Measurements from ENCODE around the gene ADGRG3. TPM values are rescaled to one million over a fixed set of nuclear protein-coding genes. Genes with fewer than 3 reads are reported as not detected.

Gene ADGRG3
- total RNA-seq, 1 donor from 2014 or later: not detected

DNA sequence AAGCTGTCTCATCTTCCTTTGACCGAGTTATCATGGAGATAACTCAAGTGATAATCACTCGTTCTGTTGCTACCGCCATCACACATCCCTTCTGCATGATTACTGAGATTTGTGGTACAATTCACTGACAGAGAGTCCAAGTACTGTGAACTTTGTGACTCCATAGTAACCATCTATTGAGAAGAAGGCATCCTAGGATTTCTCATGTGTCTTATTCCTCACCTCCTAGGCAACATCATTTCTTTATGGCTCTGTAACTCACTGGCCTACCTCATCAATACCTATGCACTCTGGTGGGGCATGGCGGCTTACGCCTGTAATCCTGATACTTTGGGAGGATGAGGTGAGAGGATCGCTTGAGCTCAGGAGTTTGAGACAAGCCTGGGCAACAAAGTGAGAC lies 45.9 kb downstream of the ADGRG3 start:
- no peaks in the 10 kb centered on the region for H3K36me3 Mint-ChIP-seq (ENCODE audit: low read depth)

GRCh38 chr16:57720142-57720575 lies 52.1 kb downstream of the ADGRG3 start:
- Mint-ChIP-seq H3K4me3 (no peak overlapping the region), H3K36me3 (ENCODE audit: low read depth) (no peaks in the 10 kb centered on the region), H3K27me3 (ENCODE audit: low read depth) (no peaks in the 10 kb centered on the region), H3K4me1 (no peaks in the 10 kb centered on the region), H3K27ac (ENCODE audit: unreplicated experiment) (no peak overlapping the region), H3K9me3 (no peaks in the 10 kb centered on the region)
- DNase-seq (ENCODE audit: low read depth, low spot score): peak; percentile 69
- peak; percentile 69 for TF ChIP-seq CTCF (conservative IDR thresholded peaks at IDR 0.05)

More for the DNA sequence above, 45.9 kb downstream of the ADGRG3 start:
- no peaks in the 10 kb centered on the region for H3K9me3 Mint-ChIP-seq
- H3K27ac Mint-ChIP-seq (ENCODE audit: unreplicated experiment): no peak overlapping the region
- H3K27me3 Mint-ChIP-seq (ENCODE audit: low read depth): no peaks in the 10 kb centered on the region
- no peaks in the 10 kb centered on the region for H3K4me1 Mint-ChIP-seq
- no peak for DNase-seq (ENCODE audit: low read depth, low spot score)
- H3K4me3 Mint-ChIP-seq: no peak overlapping the region
- no peak for TF ChIP-seq CTCF (conservative IDR thresholded peaks at IDR 0.05)

DNA sequence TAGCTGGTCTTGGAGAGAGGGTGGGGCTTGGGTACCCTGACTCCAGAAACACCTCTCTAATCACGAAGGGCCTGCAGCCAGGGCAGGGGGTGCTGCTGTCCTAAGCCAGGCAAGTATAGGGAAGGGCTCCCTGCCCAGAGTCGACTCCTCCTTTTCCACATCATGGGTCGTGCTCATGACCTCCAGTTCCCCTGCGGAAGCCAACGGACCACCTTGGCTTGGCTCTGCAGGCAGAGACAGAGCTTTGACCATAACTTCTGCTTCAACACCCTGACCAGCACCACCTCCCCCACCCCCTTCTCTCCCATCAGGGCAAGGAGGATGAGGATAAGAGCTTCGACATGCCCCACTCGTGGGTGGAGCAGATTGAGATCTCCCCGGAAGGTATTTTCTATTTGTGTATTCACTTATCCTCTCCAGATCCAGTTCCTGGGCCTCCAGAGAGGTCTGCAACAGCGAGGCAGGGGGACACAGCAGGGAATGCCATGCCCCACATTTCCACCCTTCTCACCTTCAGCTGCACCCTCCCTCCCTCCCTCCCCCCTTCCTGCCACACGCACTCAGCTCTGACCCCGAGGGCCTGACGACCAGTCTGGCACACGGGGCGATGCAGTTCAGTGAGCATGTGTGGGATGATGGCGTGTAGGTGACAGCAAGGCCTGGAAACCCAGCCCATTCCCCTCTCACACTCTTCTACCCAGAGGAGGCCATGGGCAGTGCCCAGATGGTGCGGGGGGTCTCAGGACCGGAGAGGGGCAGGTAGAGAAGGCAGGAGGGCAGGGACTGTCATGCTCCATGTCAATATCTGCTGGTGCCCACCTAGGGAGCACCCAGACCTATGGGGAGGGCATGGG lies 53.5 kb downstream of the ADGRG3 start:
- H3K4me3 Mint-ChIP-seq: no peak overlapping the region
- no peaks in the 10 kb centered on the region for H3K4me1 Mint-ChIP-seq
- no peaks in the 10 kb centered on the region for H3K9me3 Mint-ChIP-seq

GRCh38 chr16:57722210-57722499 lies 54.0 kb downstream of the ADGRG3 start:
- Mint-ChIP-seq H3K27ac (ENCODE audit: unreplicated experiment) (peak overlapping the region; percentile 12), H3K27me3 (ENCODE audit: low read depth) (no peaks in the 10 kb centered on the region), H3K9me3 (no peaks in the 10 kb centered on the region), H3K4me1 (no peaks in the 10 kb centered on the region), H3K36me3 (ENCODE audit: low read depth) (no peaks in the 10 kb centered on the region), H3K4me3 (no peak overlapping the region)
- DNase-seq (ENCODE audit: low read depth, low spot score): no peak
- no peak for TF ChIP-seq CTCF (conservative IDR thresholded peaks at IDR 0.05)

More for the DNA sequence above, 53.5 kb downstream of the ADGRG3 start:
- DNase-seq (ENCODE audit: low read depth, low spot score): no peak
- no peak for TF ChIP-seq CTCF (conservative IDR thresholded peaks at IDR 0.05)
- Mint-ChIP-seq H3K27ac (ENCODE audit: unreplicated experiment) (peak overlapping the region; percentile 75), H3K36me3 (ENCODE audit: low read depth) (no peaks in the 10 kb centered on the region), H3K27me3 (ENCODE audit: low read depth) (no peaks in the 10 kb centered on the region)

GRCh38 chr16:57722651-57723050 lies 54.5 kb downstream of the ADGRG3 start:
- Mint-ChIP-seq H3K27ac (ENCODE audit: unreplicated experiment) (no peak overlapping the region), H3K36me3 (ENCODE audit: low read depth) (no peaks in the 10 kb centered on the region), H3K4me1 (no peaks in the 10 kb centered on the region), H3K9me3 (no peaks in the 10 kb centered on the region), H3K4me3 (no peak overlapping the region), H3K27me3 (ENCODE audit: low read depth) (no peaks in the 10 kb centered on the region)
- no peak for DNase-seq (ENCODE audit: low read depth, low spot score)
- no peak for TF ChIP-seq CTCF (conservative IDR thresholded peaks at IDR 0.05)
